Keratinocyte (primary cell): ENCODE results near the gene S100A2. TPM values are rescaled to one million over a fixed set of nuclear protein-coding genes. Genes with fewer than 3 reads are reported as not detected.

Source experiments
- DNase-seq: peaks from one replicate; pipeline ENCODE4 v3.0.0-alpha.2; 2011; ENCODE audit warnings: low read depth, missing footprints, low spot score
- FAIRE-seq: peaks from 2 replicates; lab custom pipeline; 2011; peaks lifted over from hg19 to GRCh38; lab: Jason Lieb, UNC
- H2AFZ ChIP-seq: 2 replicates; pipeline ENCODE4 v1.6.0; 2012; ENCODE audit warnings: low read length, control low read depth, inconsistent platforms; ENCODE audit not compliant: control insufficient read depth
- H3K27ac ChIP-seq: 2 replicates; pipeline ENCODE4 v1.5.1; 2011; ENCODE audit warnings: low read length; ENCODE audit not compliant: control insufficient read depth, insufficient read depth
- H3K27me3 ChIP-seq: 3 replicates; pipeline ENCODE4 v1.6.0; 2011; ENCODE audit warnings: low read length; ENCODE audit not compliant: control insufficient read depth, insufficient read depth; ENCODE audit errors: extremely low read depth
- H3K36me3 ChIP-seq, 2 experiments: 2 replicates in 1 of 2; 3 replicates in 1 of 2; pipeline ENCODE4 v1.5.1; 2011; ENCODE audit warnings: low read length in 2 of 2, mild to moderate bottlenecking in 1 of 2; ENCODE audit not compliant: control insufficient read depth in 2 of 2, insufficient read depth in 2 of 2; ENCODE audit errors: extremely low read depth in 1 of 2
- H3K4me1 ChIP-seq: 3 replicates; pipeline ENCODE4 v1.5.1; 2011; ENCODE audit warnings: low read length; ENCODE audit not compliant: control insufficient read depth, insufficient read depth; ENCODE audit errors: extremely low read depth
- H3K4me2 ChIP-seq: 3 replicates; pipeline ENCODE4 v1.6.0; 2011; ENCODE audit warnings: low read depth, low read length; ENCODE audit not compliant: control insufficient read depth, insufficient read depth; ENCODE audit errors: extremely low read depth
- H3K4me3 ChIP-seq, 3 experiments: fragments of 200-600 bp in 1 of 3; sonication (generic) in 1 of 3; 2 replicates in 2 of 3; 3 replicates in 1 of 3; pipeline ENCODE4 v1.5.1; 2011 to 2016; ENCODE audit warnings: low read length in 3 of 3, mild to moderate bottlenecking in 3 of 3, control low read depth in 2 of 3, inconsistent platforms in 1 of 3, low read depth in 1 of 3, mixed read lengths in 1 of 3, mixed run types in 1 of 3, moderate library complexity in 1 of 3; ENCODE audit not compliant: control insufficient read depth in 2 of 3, insufficient read depth in 2 of 3; ENCODE audit errors: extremely low read depth in 1 of 3
- H3K79me2 ChIP-seq: 2 replicates; pipeline ENCODE4 v1.6.0; 2012; ENCODE audit warnings: low read length; ENCODE audit not compliant: control insufficient read depth, insufficient read depth
- H3K9ac ChIP-seq: 3 replicates; pipeline ENCODE4 v1.6.0; 2011; ENCODE audit warnings: low read length; ENCODE audit not compliant: control insufficient read depth, insufficient read depth; ENCODE audit errors: extremely low read depth
- H3K9me1 ChIP-seq: 3 replicates; pipeline ENCODE4 v1.6.0; 2011; ENCODE audit warnings: low read length; ENCODE audit not compliant: control insufficient read depth, insufficient read depth; ENCODE audit errors: extremely low read depth
- H3K9me3 ChIP-seq: 2 replicates; pipeline ENCODE4 v1.5.1; 2012; ENCODE audit warnings: low read depth, low read length; ENCODE audit not compliant: control insufficient read depth
- H4K20me1 ChIP-seq: 3 replicates; pipeline ENCODE4 v1.6.0; 2011; ENCODE audit warnings: low read length; ENCODE audit not compliant: control insufficient read depth, insufficient read depth; ENCODE audit errors: extremely low read depth
- EZH2 ChIP-seq: IDR thresholded peaks from one replicate; pipeline ENCODE4 v1.6.1; 2012; ENCODE audit warnings: inconsistent platforms, mild to moderate bottlenecking, low read length, moderate library complexity
- dilution Hi-C: fragments of 300-500 bp; cut with MboI; formaldehyde crosslinking; loops from one replicate; pipeline ENCODE4 v1.7.0; 2020; ENCODE audit warnings: low sequenced_read_pairs; ENCODE audit not compliant: extremely low pct_ligation_motif_present
- polyA plus RNA-seq, 5 experiments: library from polyadenylated mRNA; depleted of rRNA in 3 of 5; stranded (reverse) in 3 of 5; stranded (forward) in 1 of 5; unstranded in 1 of 5; fragments of >200 nt; gene quantifications; 1 replicate in 1 of 5; 2 replicates in 3 of 5; 3 replicates in 1 of 5; pipeline versions ENCODE4 v1.2.1 to v1.2.3, GENCODE V29; 2011 to 2012; ENCODE audit warnings: missing spikeins in 2 of 5, low read depth in 1 of 5, low replicate concordance in 1 of 5
- TF ChIP-seq, protein P1 (sequence below), 3 experiments: IDR thresholded peaks in 1 of 3; conservative IDR thresholded peaks in 1 of 3; optimal IDR thresholded peaks in 1 of 3; 2 replicates in 2 of 3; 3 replicates in 1 of 3; pipeline versions ENCODE3 to v1.5.1; 2011; ENCODE audit warnings: low read length in 3 of 3, mild to moderate bottlenecking in 3 of 3, moderate library complexity in 2 of 3, control low read depth in 1 of 3, inconsistent platforms in 1 of 3; ENCODE audit not compliant: insufficient read depth in 2 of 3; ENCODE audit errors: extremely low read depth in 1 of 3

The S100A2 gene
- polyA plus RNA-seq, 1 donor (not counting 4 experiments of a cell fraction or from before 2014, with no cell fraction given): 12,757 TPM

GRCh38 chr1:153608089-153608682 is 42.5 kb upstream of the S100A2 start:
- peak; percentile 9 for FAIRE-seq
- H3K36me3 ChIP-seq: peaks cover 27 to 49% of the 10 kb centered on the region in 2 experiments
- no peak overlapping the region for H2AFZ ChIP-seq

GRCh38 chr1:153607381-153607780 is 41.7 kb upstream of the S100A2 start:
- dilution Hi-C loops: no loop called here
- H3K9ac ChIP-seq: no peak overlapping the region
- H3K4me1 ChIP-seq: peaks cover 27% of the 10 kb centered on the region
- no peaks in the 10 kb centered on the region for H3K27me3 ChIP-seq
- H3K36me3 ChIP-seq: peaks cover 27 to 48% of the 10 kb centered on the region in 2 experiments
- no peaks in the 10 kb centered on the region for H3K9me3 ChIP-seq
- no peak overlapping the region for H2AFZ ChIP-seq
- H3K4me2 ChIP-seq: peak overlapping the region; percentile 98
- TF ChIP-seq, protein P1, sequence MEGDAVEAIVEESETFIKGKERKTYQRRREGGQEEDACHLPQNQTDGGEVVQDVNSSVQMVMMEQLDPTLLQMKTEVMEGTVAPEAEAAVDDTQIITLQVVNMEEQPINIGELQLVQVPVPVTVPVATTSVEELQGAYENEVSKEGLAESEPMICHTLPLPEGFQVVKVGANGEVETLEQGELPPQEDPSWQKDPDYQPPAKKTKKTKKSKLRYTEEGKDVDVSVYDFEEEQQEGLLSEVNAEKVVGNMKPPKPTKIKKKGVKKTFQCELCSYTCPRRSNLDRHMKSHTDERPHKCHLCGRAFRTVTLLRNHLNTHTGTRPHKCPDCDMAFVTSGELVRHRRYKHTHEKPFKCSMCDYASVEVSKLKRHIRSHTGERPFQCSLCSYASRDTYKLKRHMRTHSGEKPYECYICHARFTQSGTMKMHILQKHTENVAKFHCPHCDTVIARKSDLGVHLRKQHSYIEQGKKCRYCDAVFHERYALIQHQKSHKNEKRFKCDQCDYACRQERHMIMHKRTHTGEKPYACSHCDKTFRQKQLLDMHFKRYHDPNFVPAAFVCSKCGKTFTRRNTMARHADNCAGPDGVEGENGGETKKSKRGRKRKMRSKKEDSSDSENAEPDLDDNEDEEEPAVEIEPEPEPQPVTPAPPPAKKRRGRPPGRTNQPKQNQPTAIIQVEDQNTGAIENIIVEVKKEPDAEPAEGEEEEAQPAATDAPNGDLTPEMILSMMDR (optimal IDR thresholded peaks at IDR 0.05 in 1 of 3, IDR thresholded peaks at IDR 0.05 in 1 of 3, conservative IDR thresholded peaks at IDR 0.05 in 1 of 3; ENCODE audit: extremely low read depth in 1 of 3, insufficient read depth in 2 of 3, low read length in 3 of 3): no peak
- H3K4me3 ChIP-seq: peak overlapping the region in 1 of 3 experiments; percentile 13
- peak overlapping the region; percentile 19 for H3K27ac ChIP-seq
- peaks cover 43% of the 10 kb centered on the region for H3K79me2 ChIP-seq
- H3K9me1 ChIP-seq: no peaks in the 10 kb centered on the region
- peaks cover 5% of the 10 kb centered on the region for H4K20me1 ChIP-seq
- FAIRE-seq: no peak
- no peak for DNase-seq

More at GRCh38 chr1:153608089-153608682, 42.5 kb upstream of the S100A2 start:
- peak overlapping the region; percentile 98 for H3K4me2 ChIP-seq
- H4K20me1 ChIP-seq: peaks cover 5% of the 10 kb centered on the region
- H3K9ac ChIP-seq: peak overlapping the region; percentile 99
- TF ChIP-seq, protein P1 (optimal IDR thresholded peaks at IDR 0.05 in 1 of 3, IDR thresholded peaks at IDR 0.05 in 1 of 3, conservative IDR thresholded peaks at IDR 0.05 in 1 of 3; ENCODE audit: extremely low read depth in 1 of 3, insufficient read depth in 2 of 3, low read length in 3 of 3): no peak
- TF ChIP-seq EZH2: no peak
- H3K9me3 ChIP-seq: no peaks in the 10 kb centered on the region
- dilution Hi-C loops: no loop called here
- H3K79me2 ChIP-seq: peaks cover 51% of the 10 kb centered on the region
- no peaks in the 10 kb centered on the region for H3K9me1 ChIP-seq
- peak overlapping the region; percentile 55 to 98 (median 90) for H3K4me3 ChIP-seq
- no peak for DNase-seq
- peaks cover 28% of the 10 kb centered on the region for H3K4me1 ChIP-seq
- no peaks in the 10 kb centered on the region for H3K27me3 ChIP-seq
- H3K27ac ChIP-seq: peak overlapping the region; percentile 81
